Measurements from ENCODE around the gene TMBIM6. TPM values are rescaled to one million over a fixed set of nuclear protein-coding genes. Genes with fewer than 3 reads are reported as not detected.
A peak's percentile ranks its signal among the peaks of the same experiment; 100 is the strongest.

Gene TMBIM6
- total RNA-seq, 2 donors from 2014 or later: 232 to 244 TPM

DNA sequence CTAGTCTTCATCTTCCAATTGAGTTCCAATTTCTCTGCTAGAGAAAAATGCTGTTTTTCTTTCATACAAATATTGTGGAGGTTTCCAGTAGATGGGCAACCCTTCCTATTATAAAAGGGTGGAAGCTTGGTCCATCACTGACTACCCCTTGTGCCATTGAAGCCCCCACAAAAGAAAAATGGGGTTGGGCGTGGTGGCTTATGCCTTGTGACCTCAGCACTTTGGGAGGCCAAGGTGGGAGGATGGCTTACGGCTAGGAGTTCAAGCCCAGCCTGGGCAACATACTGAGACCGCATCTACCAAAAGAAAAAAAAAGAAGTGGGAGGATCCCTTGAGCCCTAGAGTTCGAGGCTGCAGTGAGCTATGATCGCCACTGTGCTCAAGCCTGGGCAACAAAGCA is 64.1 kb downstream of the TMBIM6 start:
- peaks cover 18 to 36% of the 10 kb centered on the region in 2 donors for H3K4me1 ChIP-seq (ENCODE audit: control insufficient read depth in 1 of 2, low read depth in 2 of 2)
- TF ChIP-seq, protein P1, sequence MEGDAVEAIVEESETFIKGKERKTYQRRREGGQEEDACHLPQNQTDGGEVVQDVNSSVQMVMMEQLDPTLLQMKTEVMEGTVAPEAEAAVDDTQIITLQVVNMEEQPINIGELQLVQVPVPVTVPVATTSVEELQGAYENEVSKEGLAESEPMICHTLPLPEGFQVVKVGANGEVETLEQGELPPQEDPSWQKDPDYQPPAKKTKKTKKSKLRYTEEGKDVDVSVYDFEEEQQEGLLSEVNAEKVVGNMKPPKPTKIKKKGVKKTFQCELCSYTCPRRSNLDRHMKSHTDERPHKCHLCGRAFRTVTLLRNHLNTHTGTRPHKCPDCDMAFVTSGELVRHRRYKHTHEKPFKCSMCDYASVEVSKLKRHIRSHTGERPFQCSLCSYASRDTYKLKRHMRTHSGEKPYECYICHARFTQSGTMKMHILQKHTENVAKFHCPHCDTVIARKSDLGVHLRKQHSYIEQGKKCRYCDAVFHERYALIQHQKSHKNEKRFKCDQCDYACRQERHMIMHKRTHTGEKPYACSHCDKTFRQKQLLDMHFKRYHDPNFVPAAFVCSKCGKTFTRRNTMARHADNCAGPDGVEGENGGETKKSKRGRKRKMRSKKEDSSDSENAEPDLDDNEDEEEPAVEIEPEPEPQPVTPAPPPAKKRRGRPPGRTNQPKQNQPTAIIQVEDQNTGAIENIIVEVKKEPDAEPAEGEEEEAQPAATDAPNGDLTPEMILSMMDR (IDR thresholded peaks at IDR 0.05): no peak
- ATAC-seq (ENCODE audit: insufficient number of reproducible peaks, low FRiP score, low read depth) (no peak), DNase-seq (ENCODE audit: low spot score) (no peak)
- H3K27ac ChIP-seq: no peak overlapping the region
- peaks cover 37% of the 10 kb centered on the region for H3K36me3 ChIP-seq
- no peaks in the 10 kb centered on the region for H3K27me3 ChIP-seq (replicated peaks; ENCODE audit: insufficient read depth)
- H3K4me3 ChIP-seq: no peak overlapping the region
- H3K9me3 ChIP-seq: no peaks in the 10 kb centered on the region

DNA sequence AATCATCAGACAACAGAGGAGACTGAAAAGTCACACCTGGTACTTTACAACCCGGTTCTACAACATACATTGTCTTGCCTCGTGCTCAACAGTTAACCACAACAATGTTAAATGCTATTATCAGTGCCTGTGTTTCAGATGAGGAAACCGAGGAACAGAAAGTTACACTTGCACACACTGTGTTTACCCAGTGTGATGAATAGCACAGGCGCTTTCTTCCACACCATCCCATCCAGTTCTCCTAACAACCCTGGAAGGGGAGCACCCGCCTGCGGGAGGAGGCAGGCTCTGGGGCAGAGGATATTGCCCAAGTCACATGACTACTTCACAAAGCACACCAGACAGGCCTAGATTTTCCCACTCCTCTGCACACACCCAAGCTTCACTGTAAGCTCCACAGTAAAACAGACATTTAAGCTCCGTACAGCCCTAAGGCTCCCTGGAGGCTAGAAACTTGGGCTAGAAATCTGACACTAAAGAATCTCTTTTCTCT is 65.0 kb downstream of the TMBIM6 start:
- no peak overlapping the region for H3K27ac ChIP-seq
- TF ChIP-seq, protein P1 (IDR thresholded peaks at IDR 0.05): no peak
- H3K4me3 ChIP-seq: no peak overlapping the region
- peaks cover 34% of the 10 kb centered on the region for H3K36me3 ChIP-seq
- ATAC-seq (ENCODE audit: insufficient number of reproducible peaks, low FRiP score, low read depth) (no peak), DNase-seq (ENCODE audit: low spot score) (no peak)
- H3K4me1 ChIP-seq (ENCODE audit: control insufficient read depth in 1 of 2, low read depth in 2 of 2): peaks cover 18 to 34% of the 10 kb centered on the region in 2 donors
- H3K27me3 ChIP-seq (replicated peaks; ENCODE audit: insufficient read depth): no peaks in the 10 kb centered on the region
- no peaks in the 10 kb centered on the region for H3K9me3 ChIP-seq

GRCh38 chr12:49806877-49807276 is 65.5 kb downstream of the TMBIM6 start:
- Histone ChIP-seq H3K27me3 (replicated peaks; ENCODE audit: insufficient read depth) (no peaks in the 10 kb centered on the region), H3K36me3 (peaks cover 31% of the 10 kb centered on the region), H3K9me3 (no peaks in the 10 kb centered on the region), H3K4me3 (no peak overlapping the region), H3K27ac (no peak overlapping the region), H3K4me1 (ENCODE audit: control insufficient read depth in 1 of 2, low read depth in 2 of 2) (peaks cover 18 to 31% of the 10 kb centered on the region in 2 donors)
- TF ChIP-seq, protein P1 (IDR thresholded peaks at IDR 0.05): no peak
- ATAC-seq (ENCODE audit: insufficient number of reproducible peaks, low FRiP score, low read depth) (no peak), DNase-seq (ENCODE audit: low spot score) (no peak)

GRCh38 chr12:49807991-49808580 is 66.7 kb downstream of the TMBIM6 start:
- Histone ChIP-seq H3K27me3 (replicated peaks; ENCODE audit: insufficient read depth) (no peaks in the 10 kb centered on the region), H3K27ac (peak overlapping the region; percentile 80 to 91), H3K36me3 (peaks cover 24% of the 10 kb centered on the region), H3K4me1 (ENCODE audit: control insufficient read depth in 1 of 2, low read depth in 2 of 2) (peaks cover 18 to 31% of the 10 kb centered on the region in 2 donors), H3K9me3 (no peaks in the 10 kb centered on the region), H3K4me3 (no peak overlapping the region)
- DNase-seq (ENCODE audit: low spot score) (no peak), ATAC-seq (ENCODE audit: insufficient number of reproducible peaks, low FRiP score, low read depth) (no peak)
- TF ChIP-seq, protein P1 (IDR thresholded peaks at IDR 0.05): no peak

DNA sequence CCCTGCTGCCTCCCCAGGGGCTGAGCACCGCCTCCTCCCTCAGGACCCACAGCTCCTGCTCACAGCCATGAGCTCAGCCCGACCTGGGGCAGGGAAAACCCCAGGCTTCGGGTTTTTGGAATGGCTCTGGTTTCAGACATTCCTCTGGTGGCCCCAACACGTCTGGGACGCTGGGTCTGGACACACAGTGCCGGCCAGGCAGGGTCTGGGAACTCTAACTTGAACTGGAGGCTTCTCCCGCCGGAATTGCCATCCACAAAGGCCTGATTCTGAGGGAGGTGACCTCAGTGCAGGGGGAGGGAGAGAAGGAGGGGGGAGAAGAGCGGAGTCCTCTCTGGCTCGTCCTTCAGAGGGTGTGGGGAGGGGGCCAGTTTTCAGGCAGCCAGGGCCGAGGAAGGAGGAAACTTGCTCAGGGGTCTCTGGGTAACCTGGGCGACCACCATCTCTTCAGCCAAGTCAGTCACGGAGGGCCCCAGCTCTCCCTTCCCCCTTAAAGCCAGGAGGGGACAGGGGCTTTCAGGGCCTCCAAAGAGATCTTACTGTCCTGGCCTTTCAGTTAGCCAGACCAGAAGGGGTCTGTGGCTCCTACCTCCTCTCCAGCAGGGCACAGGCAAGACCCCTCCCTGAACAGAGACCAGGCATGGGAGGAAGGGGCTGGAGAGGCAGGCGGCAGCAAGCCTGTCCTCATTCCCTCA is 67.5 kb downstream of the TMBIM6 start:
- Histone ChIP-seq H3K27ac (peak overlapping the region; percentile 80 to 91), H3K27me3 (replicated peaks; ENCODE audit: insufficient read depth) (no peaks in the 10 kb centered on the region), H3K4me3 (peak overlapping the region; percentile 46), H3K9me3 (no peaks in the 10 kb centered on the region), H3K4me1 (ENCODE audit: control insufficient read depth in 1 of 2, low read depth in 2 of 2) (peaks cover 18 to 31% of the 10 kb centered on the region in 2 donors), H3K36me3 (peaks cover 16% of the 10 kb centered on the region)
- ATAC-seq (ENCODE audit: insufficient number of reproducible peaks, low FRiP score, low read depth) (peak; percentile 76), DNase-seq (ENCODE audit: low spot score) (no peak)
- TF ChIP-seq, protein P1 (IDR thresholded peaks at IDR 0.05): no peak

Measured in thoracic aorta (tissue), 2 donors.